GM10266 (cell line): ENCODE data around the gene UBFD1.
"Not testable (repeated sequence)": the region's sequence is repeated elsewhere in the genome, so short reads cannot be mapped to it uniquely, and the experiment has no call there.

Experiments
- DNase-seq: peaks from one replicate; pipeline ENCODE4 v3.0.0; 2012; ENCODE audit errors: extremely low spot score
- TF ChIP-seq, protein P1 (sequence below): IDR thresholded peaks from 2 replicates; pipeline ENCODE4 v1.5.1; 2012; ENCODE audit warnings: mild to moderate bottlenecking, low read depth; ENCODE audit not compliant: control insufficient read depth, insufficient read depth; ENCODE audit errors: missing control alignments

Gene UBFD1, protein sequence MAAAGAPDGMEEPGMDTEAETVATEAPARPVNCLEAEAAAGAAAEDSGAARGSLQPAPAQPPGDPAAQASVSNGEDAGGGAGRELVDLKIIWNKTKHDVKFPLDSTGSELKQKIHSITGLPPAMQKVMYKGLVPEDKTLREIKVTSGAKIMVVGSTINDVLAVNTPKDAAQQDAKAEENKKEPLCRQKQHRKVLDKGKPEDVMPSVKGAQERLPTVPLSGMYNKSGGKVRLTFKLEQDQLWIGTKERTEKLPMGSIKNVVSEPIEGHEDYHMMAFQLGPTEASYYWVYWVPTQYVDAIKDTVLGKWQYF

DNA sequence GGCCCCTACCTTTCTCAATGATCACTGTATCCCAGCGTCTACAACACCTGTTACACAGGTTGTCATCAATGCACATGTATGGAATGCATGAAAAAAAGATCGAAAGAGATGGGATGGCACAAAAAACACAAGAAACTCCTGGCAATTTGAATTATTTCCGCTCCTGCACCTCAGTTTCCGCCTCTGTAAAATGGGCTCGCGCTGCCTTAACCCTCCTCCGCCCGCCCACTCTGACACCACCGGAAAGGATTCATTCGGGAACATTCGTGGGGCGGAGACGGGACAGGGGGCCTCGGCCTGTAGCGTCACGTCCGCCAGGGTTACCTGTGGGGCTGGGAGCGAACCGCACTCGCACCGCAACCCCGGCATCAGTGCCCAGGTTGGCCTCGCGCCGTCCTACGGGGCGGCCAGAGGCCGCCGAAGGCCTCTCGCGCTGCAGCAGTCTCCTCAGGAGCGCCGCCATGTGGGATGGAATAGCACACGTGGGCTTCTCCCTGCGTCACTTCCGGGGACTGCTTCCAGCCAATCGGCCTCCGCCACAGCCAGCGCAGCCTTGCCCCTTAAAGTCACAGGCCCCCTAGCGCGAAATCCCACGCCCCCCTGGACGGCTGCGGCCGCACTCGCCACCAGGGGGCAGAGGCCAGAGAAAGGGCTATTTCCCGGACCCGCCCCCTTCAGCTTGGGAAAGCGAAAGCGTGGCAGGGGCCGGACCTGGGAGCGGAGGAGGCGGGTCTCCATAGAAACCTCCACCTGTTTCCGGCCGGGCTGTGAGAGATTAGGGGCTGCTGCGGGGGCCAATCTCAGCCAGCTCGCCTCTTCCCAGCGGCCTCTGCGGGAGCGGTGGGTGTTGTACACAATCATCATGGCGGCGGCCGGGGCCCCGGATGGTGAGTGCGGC is at the start of gene UBFD1, which contains the start of gene EARS2:
Gene UBFD1 (plus strand): TSS at position 847 of the 898 bp plus-strand sequence. CDS start 16 bp downstream, at position 863.
Gene EARS2 (minus strand): TSS at position 470 of the 898 bp plus-strand sequence. CDS start 7 bp downstream, at position 463.
- peak; percentile 95 for DNase-seq
- TF ChIP-seq, protein P1, sequence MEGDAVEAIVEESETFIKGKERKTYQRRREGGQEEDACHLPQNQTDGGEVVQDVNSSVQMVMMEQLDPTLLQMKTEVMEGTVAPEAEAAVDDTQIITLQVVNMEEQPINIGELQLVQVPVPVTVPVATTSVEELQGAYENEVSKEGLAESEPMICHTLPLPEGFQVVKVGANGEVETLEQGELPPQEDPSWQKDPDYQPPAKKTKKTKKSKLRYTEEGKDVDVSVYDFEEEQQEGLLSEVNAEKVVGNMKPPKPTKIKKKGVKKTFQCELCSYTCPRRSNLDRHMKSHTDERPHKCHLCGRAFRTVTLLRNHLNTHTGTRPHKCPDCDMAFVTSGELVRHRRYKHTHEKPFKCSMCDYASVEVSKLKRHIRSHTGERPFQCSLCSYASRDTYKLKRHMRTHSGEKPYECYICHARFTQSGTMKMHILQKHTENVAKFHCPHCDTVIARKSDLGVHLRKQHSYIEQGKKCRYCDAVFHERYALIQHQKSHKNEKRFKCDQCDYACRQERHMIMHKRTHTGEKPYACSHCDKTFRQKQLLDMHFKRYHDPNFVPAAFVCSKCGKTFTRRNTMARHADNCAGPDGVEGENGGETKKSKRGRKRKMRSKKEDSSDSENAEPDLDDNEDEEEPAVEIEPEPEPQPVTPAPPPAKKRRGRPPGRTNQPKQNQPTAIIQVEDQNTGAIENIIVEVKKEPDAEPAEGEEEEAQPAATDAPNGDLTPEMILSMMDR: peak; percentile 92

GRCh38 chr16:23508589-23509440 is 48.7 kb upstream of the UBFD1 start:
- TF ChIP-seq, protein P1: no peak
- no peak for DNase-seq

DNA sequence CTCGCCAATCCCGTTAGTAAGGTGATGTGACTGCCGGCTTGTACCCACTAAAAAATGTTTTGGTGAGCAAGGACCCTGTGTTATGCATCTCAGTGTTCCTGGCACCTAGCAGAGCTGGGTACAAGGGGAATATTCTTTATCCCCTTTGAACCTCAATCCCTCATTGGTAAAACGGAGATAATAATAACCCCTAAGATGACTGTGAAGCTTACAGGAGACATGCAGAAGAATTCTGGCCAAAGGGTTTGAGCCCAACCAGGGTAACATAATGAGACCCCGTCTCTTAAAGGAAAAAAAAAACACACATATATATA is 48.1 kb upstream of the UBFD1 start:
- TF ChIP-seq, protein P1: no peak
- no peak for DNase-seq

GRCh38 chr16:23509782-23510163 is 47.8 kb upstream of the UBFD1 start:
- TF ChIP-seq, protein P1: no peak
- DNase-seq: peak; percentile 48

GRCh38 chr16:23510164-23510914 is 47.2 kb upstream of the UBFD1 start, which contains the start of gene GGA2:
TSS of gene GGA2 (minus strand) at chr16:23510494. CDS start at chr16:23510411, 83 bp downstream.
- peak; percentile 90 for DNase-seq
- TF ChIP-seq, protein P1: no peak

- not testable (repeated sequence) for DNase-seq
Measured at GRCh38 chr16:23510915-23511270, 46.6 kb upstream of the UBFD1 start.
